Left renal cortex interstitium (tissue), 4 donors: Measurements from ENCODE around the gene SAFB2. TPM values are rescaled to one million over a fixed set of nuclear protein-coding genes. Genes with fewer than 3 reads are reported as not detected.

ENCODE experiments used
- DNase-seq, 4 donors: peaks; one replicate each; pipeline ENCODE4 v3.0.0-alpha.2; 2013; ENCODE audit warnings: low read depth in 4 of 4, low spot score in 2 of 4, missing footprints in 1 of 4
- polyA plus RNA-seq, 4 donors: library from polyadenylated mRNA; unstranded; fragments of 120-200 nt; gene quantifications; one replicate each; pipeline ENCODE4 v1.2.1, GENCODE V29; 2013; ENCODE audit not compliant: insufficient read length in 4 of 4

SAFB2 gene
- polyA plus RNA-seq, 4 donors: 51.1 to 120 (median 91.7) TPM

DNA sequence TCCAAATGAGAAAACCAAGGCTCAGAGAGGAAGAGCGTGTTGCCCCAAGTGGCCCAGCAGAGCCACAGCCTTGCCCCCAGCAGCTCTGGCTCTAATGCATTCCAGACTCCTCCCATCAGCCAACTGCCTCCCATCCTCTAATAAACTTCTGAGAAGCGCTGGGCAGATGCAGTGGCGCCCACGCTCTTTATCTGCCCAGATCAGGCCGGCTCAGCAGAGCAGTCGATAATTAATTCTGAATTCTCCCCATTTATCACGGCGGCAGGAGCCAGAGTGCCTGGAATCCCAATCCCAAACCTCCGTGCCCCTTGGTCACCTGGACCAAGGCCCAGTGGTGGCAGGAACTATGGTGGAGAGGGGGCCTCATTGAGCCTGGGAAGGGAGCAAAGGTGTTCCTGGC, 68.7 kb downstream of the SAFB2 start:
- no peak for DNase-seq

DNA sequence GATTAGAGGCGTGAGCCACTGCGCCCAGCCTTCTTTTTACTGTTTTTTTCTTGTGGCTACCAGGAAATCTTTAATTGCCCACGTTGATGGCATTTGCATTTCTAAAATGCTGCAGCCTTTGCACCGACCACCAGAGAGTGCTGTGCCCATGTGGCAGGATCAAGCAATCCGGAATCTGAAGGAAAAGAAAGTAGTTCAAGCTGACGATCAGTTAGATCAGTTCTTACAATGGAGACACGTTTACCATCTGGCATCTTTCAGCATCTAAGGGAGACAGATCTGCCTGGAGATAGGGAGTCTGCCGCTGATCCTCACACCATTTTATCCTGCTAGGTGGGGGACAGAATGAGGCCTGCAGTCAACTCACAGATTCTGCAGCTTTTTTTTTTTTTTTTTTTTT, 74.7 kb downstream of the SAFB2 start:
- DNase-seq: no peak

DNA sequence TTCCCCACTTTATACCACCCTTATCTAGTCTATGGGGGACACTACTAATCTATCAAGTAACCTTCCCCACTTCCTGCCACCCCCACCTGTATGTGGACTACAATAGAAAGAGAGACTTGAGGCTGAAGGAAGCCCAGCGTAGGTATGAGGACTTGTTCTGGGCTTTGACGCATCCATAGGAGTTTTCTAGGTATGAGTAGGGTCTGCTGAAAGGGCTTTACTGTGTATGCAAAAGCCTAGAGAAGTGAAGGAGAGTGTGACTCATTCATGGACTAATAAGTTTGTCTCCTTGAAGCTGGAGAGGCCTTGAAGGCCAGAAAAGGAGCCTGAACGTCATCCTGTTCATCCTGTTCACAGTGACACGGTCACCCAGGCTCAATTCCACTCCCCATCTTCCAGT, 76.6 kb downstream of the SAFB2 start:
- no peak for DNase-seq

DNA sequence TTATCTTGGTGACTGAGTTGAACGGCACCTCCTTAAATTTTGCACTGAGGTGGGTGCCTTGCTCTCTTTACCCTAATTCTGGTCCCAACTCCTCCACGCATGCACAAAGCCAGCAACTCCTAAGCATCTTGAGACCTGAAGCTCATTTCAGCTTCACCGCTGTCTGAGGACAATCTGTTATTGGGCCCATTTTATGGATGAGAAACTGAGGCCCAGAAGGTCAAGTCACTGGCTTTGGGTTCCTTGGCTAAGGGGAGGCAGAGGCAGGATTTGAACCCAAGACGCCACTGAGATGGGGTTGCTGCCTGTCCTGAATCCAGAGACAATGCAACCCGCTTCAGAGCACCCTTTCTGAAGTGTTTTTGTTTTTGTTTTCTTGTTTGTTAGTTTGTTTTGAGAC, 77.5 kb downstream of the SAFB2 start:
- DNase-seq: no peak

DNA sequence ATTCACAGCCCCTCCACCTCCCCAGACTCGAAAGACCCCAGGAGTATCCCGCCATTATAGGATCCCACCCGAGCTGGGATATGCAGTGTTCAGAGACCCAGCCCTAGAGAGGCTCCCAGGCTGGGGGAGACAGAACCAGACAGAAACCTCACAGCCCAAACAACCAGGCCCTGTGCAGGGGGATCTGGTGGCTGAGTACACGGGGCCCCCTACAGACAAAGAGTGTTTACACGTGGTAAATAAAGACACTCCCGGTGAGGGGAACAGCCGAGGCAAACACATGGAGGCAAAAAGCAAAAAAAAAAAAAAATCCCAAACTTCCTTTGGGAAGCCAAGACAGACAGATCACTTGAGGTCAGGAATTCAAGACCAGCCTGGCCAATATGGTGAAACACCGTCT, 79.9 kb downstream of the SAFB2 start:
- no peak for DNase-seq

DNA sequence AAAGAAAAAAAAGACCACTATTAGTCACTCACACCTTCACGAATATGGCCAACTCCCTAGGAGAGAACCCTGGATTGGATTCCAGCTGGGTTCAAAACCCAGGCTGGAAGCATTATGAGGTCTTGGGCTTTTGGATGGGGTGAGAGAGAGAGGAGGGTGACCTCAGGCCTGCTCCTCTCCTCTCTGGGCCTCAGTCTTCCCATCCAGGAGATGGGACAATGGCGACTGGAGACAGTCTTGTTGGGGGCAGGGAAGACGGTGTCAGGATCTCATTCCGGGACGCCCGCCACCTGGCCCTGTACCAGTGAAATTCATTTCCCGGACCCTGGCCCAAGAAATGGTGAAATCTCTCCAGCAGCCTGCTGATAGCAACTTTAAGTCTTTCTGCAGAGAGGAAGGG, 81.1 kb downstream of the SAFB2 start:
- no peak for DNase-seq

DNA sequence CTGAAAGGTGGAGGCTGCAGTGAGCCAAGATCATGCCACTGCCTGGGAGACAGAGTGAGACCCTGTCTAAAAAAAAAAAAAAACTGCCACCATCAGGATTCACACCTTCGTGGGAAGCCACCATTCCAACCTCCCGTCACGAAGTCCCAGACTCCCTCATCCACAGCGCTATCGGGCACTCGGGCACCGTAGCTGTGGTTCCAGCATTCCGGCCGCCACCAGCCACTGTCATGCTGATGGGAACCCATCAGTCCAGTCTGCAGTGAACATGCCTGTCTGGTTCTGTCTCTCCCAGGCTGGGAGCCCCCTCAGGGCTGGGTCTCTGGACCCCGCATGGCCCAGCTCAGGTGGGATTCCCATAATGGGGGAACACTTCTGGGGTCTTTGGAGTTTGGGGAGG, 82.4 kb downstream of the SAFB2 start:
- DNase-seq: no peak

DNA sequence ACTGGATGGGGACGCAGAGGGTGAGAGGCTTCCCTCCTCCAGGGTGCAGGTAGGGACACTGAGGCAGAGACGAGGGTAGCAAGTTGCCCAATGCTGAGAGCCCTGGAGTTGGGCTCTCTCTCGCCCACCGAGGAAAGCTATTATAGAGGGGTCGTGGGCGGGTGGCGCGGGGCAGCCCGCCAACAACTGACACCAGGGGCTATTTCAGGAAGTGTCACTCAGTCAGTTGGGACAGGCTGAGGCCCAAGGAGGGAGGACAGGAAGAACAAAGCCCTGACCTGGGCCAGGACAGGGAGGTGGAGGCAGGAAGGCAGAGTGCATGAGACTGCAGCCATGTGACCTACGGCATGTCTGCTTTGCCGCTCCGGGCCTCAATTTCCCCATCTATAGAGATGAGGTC, 84.7 kb downstream of the SAFB2 start:
- no peak for DNase-seq

Other genes starting within 250 kb of the SAFB2 start
- not detected for gene ZNRF4, start 167.4 kb downstream of the SAFB2 start, polyA plus RNA-seq
- 1 to 10 TPM in 1 of 4 donors, under 1 TPM in 3; 0.21 to 1.2 (median 0.51) TPM for gene TINCR, start 54.8 kb downstream of the SAFB2 start, polyA plus RNA-seq
- 100 to 1,000 TPM; 126 to 190 (median 159) TPM for gene SAFB, start 307 bp upstream of the SAFB2 start, polyA plus RNA-seq
- gene MICOS13, start 57.7 kb upstream of the SAFB2 start, polyA plus RNA-seq: 10 to 100 TPM; 33.7 to 73.6 (median 50.8) TPM
- 10 to 100 TPM in 3 of 4 donors, 1 to 10 TPM in 1; 7.9 to 16.9 (median 13.0) TPM for gene HSD11B1L, start 58.3 kb upstream of the SAFB2 start, polyA plus RNA-seq
- 100 to 1,000 TPM; 503 to 959 (median 748) TPM for gene RPL36, start 67.5 kb upstream of the SAFB2 start, polyA plus RNA-seq
- gene LONP1, start 97.4 kb upstream of the SAFB2 start, polyA plus RNA-seq: 10 to 100 TPM; 46.9 to 76.4 (median 62.1) TPM
- not detected for gene CATSPERD, start 97.9 kb upstream of the SAFB2 start, polyA plus RNA-seq
- gene PRR22, start 162.0 kb upstream of the SAFB2 start, polyA plus RNA-seq: 1 to 10 TPM; 1.5 to 4.4 (median 3.7) TPM
- 10 to 100 TPM; 21.9 to 37.7 (median 30.1) TPM for gene DUS3L, start 168.4 kb upstream of the SAFB2 start, polyA plus RNA-seq
- gene NRTN, start 182.3 kb upstream of the SAFB2 start, polyA plus RNA-seq: 1 to 10 TPM; 1.6 to 5.5 (median 3.9) TPM
- 10 to 100 TPM in 2 of 4 donors, 1 to 10 TPM in 2; 7.2 to 16.0 (median 10.8) TPM for gene FUT6, start 216.9 kb upstream of the SAFB2 start, polyA plus RNA-seq
- 1 to 10 TPM in 2 of 4 donors, under 1 TPM in 2; 0.32 to 1.3 (median 0.74) TPM for gene FUT3, start 228.7 kb upstream of the SAFB2 start, polyA plus RNA-seq
- under 1 TPM in 1 of 4 donors, not detected in 3; 0.06 TPM for gene FUT5, start 247.8 kb upstream of the SAFB2 start, polyA plus RNA-seq